ENCODE results near the gene MUC13. TPM values are rescaled to one million over a fixed set of nuclear protein-coding genes. Genes with fewer than 3 reads are reported as not detected.

Gene MUC13
- total RNA-seq, 3 donors from 2014 or later: 3.9 TPM; not detected in 2

DNA sequence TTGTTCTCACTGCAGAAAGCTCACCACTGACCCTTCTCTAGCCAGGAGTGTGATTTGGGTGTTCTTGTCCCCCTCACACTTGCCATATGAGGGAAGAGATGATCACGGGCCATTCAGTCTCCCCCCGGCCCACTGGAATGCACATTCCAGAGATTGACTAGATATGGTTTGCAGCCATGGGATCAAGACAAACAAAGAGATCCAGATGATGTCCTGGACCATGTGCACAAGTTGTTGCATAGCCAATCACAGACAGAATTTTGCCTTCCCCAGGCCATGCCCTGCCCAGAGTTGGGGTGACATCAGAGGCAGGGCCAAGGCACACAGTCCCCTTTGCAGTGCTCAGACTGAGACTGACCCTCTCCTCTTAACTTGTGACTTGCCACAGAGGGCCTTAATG is 14.8 kb downstream of the MUC13 start:
- no peak for DNase-seq (ENCODE audit: low spot score in 2 of 2)
- Histone ChIP-seq H3K9me3 (no peaks in the 10 kb centered on the region), H3K4me3 (no peak overlapping the region), H3K4me1 (no peaks in the 10 kb centered on the region), H3K27me3 (no peaks in the 10 kb centered on the region), H3K36me3 (no peaks in the 10 kb centered on the region), H3K27ac (no peak overlapping the region)
- intact Hi-C loops (cut with DNase I; ENCODE audit: low total_unique reads): no loop called here
- TF ChIP-seq CTCF (IDR thresholded peaks at IDR 0.05): no peak
- TF ChIP-seq POLR2A (IDR thresholded peaks at IDR 0.05): no peak
- no peak for TF ChIP-seq POLR2AphosphoS5 (IDR thresholded peaks at IDR 0.05)

DNA sequence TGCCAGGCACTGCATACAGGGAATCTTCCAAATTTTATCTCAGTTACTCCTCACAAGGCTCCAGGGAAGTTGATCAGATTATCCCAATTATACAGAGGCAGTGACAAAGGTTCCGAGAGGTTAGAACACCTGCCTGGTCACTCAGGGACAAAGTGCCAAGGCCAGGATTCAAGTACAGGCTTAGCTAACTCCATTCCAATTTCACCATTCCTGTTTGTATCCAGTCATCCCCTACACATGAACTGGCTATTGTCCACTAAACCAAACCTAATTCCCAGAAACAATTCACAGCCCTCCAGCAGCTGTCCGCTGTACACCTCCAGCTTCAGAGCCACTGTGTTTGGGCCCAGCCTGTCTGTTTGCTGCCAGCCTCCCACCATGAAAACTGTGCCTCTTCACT is 16.0 kb downstream of the MUC13 start:
- Histone ChIP-seq H3K4me1 (no peaks in the 10 kb centered on the region), H3K27me3 (no peaks in the 10 kb centered on the region), H3K9me3 (no peaks in the 10 kb centered on the region), H3K27ac (no peak overlapping the region), H3K4me3 (no peak overlapping the region), H3K36me3 (no peaks in the 10 kb centered on the region)
- DNase-seq (ENCODE audit: low spot score in 2 of 2): no peak
- intact Hi-C loops (cut with DNase I; ENCODE audit: low total_unique reads): no loop called here
- TF ChIP-seq POLR2AphosphoS5 (IDR thresholded peaks at IDR 0.05) (no peak), CTCF (IDR thresholded peaks at IDR 0.05) (no peak)

GRCh38 chr3:124916837-124917409 is 17.6 kb downstream of the MUC13 start:
- Histone ChIP-seq H3K36me3 (no peaks in the 10 kb centered on the region), H3K27me3 (no peaks in the 10 kb centered on the region), H3K4me1 (no peaks in the 10 kb centered on the region), H3K9me3 (no peaks in the 10 kb centered on the region), H3K27ac (no peak overlapping the region), H3K4me3 (no peak overlapping the region)
- no peak for DNase-seq (ENCODE audit: low spot score in 2 of 2)
- intact Hi-C loops (cut with DNase I; ENCODE audit: low total_unique reads): no loop called here
- TF ChIP-seq CTCF (IDR thresholded peaks at IDR 0.05) (no peak), POLR2AphosphoS5 (IDR thresholded peaks at IDR 0.05) (no peak), POLR2A (IDR thresholded peaks at IDR 0.05) (no peak)

DNA sequence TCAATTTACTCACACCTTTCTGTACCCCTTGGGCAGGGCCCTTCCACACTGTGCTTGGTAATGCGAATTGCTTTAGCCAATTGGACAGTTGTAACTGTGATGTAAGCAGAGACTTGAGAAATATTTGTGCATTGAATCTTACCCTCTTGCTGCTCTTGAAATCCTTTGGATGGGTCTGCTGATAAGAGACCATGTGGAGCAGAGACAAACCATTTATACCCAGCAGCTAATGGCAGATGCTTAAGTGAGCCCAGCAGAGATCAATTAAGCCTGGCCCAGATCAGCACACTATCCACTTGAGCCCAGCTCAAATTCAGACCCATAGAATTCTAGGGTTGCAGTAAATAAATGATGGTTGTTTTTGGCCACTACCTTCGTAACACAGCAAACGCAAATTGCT is 19.3 kb downstream of the MUC13 start:
- Histone ChIP-seq H3K4me1 (no peaks in the 10 kb centered on the region), H3K9me3 (no peaks in the 10 kb centered on the region), H3K36me3 (no peaks in the 10 kb centered on the region), H3K27me3 (no peaks in the 10 kb centered on the region), H3K27ac (no peak overlapping the region), H3K4me3 (no peak overlapping the region)
- no peak for DNase-seq (ENCODE audit: low spot score in 2 of 2)
- intact Hi-C loops (cut with DNase I; ENCODE audit: low total_unique reads): no loop called here
- TF ChIP-seq POLR2AphosphoS5 (IDR thresholded peaks at IDR 0.05): no peak
- TF ChIP-seq POLR2A (IDR thresholded peaks at IDR 0.05): no peak
- TF ChIP-seq CTCF (IDR thresholded peaks at IDR 0.05): no peak

DNA sequence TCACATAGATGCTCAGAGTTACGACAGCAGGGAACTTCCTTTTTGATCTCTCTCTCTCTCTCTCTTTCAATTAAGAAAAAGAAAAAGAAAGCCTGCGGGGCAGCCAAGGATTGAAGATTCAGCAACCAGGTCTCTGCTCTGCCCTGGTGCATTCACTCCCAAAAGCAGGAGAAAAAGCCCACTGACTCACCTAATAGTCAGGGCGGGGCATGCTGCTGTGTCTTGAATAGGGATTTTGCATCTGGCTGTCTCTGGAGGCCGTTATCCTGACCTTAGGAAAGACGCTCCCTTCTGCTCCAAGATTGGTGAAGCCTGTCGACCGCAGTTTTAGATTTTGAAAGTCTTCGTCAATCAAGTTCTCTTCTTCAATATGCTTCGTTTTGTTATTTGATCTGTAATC is 26.6 kb downstream of the MUC13 start:
- H3K4me3 ChIP-seq: no peak overlapping the region
- TF ChIP-seq POLR2A (IDR thresholded peaks at IDR 0.05) (no peak), CTCF (IDR thresholded peaks at IDR 0.05) (no peak), POLR2AphosphoS5 (IDR thresholded peaks at IDR 0.05) (no peak)
- no peaks in the 10 kb centered on the region for H3K27me3 ChIP-seq
- H3K4me1 ChIP-seq: no peaks in the 10 kb centered on the region
- intact Hi-C loops (cut with DNase I; ENCODE audit: low total_unique reads): no loop called here
- no peak for DNase-seq (ENCODE audit: low spot score in 2 of 2)
- no peaks in the 10 kb centered on the region for H3K9me3 ChIP-seq
- H3K36me3 ChIP-seq: no peaks in the 10 kb centered on the region
- H3K27ac ChIP-seq: no peak overlapping the region

All from breast epithelium (tissue), 4 donors.